Activated CD8-positive, alpha-beta memory T cell treated with anti-CD3 and anti-CD28 coated beads for 36 hours (primary cell): ENCODE results near the gene TMEM143. TPM values are rescaled to one million over a fixed set of nuclear protein-coding genes. Genes with fewer than 3 reads are reported as not detected.

Experiments used
- CTCF ChIA-PET: fragments of 350-600 bp; sonication (Branson Sonifier 250); formaldehyde crosslinking; loops from one replicate; lab custom pipeline; 2021; ENCODE audit warnings: antibody characterized with exemption; lab: Charles Lee
- POLR2A ChIA-PET: fragments of 350-600 bp; sonication (Branson Sonifier 250); formaldehyde crosslinking; loops from one replicate; lab custom pipeline; 2021; ENCODE audit warnings: antibody characterized with exemption; lab: Charles Lee
- total RNA-seq, 2 experiments: library from RNA; stranded (reverse); gene quantifications; one replicate each; pipeline ENCODE4 v1.2.3, GENCODE V29; 2021

Gene TMEM143
- total RNA-seq, result 10 to 100 TPM; 12.7 to 14.1 TPM

DNA sequence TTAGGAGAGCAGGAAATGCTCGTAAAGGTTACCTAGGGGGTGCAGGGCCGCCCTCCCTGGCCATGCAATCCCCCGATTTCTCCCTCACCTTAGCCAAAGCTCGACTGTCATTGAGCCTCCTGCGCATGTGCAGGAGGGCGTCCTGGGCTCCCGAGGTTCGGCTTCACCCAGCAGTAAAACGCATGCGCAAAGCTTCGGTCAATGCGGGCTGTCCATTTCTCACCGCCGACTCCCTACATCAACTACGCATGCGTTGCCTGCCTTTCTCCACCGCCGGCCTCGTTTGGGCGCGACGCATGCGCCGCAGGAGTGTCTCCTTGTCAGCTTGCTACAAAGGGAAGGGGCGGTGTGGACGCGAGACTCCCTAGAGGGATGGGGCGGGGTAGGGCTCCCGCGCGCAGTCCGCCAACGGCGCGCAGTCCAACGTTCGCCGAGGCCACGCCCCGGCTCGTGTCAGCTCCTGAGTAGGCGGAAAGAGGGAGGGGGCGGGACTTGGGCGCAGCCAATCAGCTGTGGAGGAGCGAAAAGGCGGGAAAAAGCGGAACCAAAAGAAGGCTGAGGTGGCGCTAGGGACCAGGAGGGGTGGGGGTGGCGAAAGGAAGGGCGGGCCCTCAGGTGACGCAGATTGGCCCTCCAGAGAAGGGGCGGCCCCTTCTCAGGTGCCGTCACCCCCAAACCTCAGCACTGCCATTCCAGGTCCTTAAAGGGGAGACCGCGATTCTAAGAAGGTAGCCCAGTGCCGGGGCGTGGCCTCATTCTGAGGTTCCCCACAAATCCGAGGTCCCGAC lies at the start of gene TMEM143, which contains the start of gene SYNGR4:
Gene TMEM143 (minus strand): TSS at position 131 of the 788 bp plus-strand sequence. CDS start 20 bp downstream, at position 111.
Gene SYNGR4 (plus strand): TSS at position 558 of the 788 bp plus-strand sequence. CDS start 1,476 bp downstream, outside the sequence.
- ChIA-PET CTCF (interaction anchor here (0.9 to 3.1 kb wide), 7 partner anchors 10 to 50 kb away, joined by 3 to 15 read pairs (median 5); partner anchors contain the start of gene KDELR1), POLR2A (interaction anchor here (0.6 to 1.9 kb wide), 6 partner anchors 27 to 255 kb away, joined by 3 to 15 read pairs (median 8); partner anchors contain the start of genes KDELR1, RPL18 and SPHK2)

DNA sequence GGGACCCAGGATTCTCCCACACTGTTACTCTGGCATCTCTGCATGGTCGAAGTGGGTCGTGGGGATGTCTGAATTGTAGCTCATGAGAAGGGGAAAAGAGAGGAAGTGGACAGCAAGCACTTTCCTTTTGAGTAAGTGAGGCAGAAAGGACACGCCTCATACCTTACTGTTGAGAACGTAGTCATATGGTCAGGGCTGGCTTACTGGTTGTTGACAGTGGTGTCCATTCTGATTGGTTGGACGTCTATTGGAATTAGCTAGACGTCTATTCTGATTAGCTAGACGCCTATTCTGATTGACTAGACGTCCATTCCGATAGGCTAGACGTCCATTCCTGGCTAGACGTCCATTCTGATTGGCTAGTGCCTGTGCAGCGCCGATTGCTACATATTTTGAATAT lies 42.1 kb upstream of the TMEM143 start:
- POLR2A ChIA-PET, result no interaction called here
- CTCF ChIA-PET, result interaction anchor here (1.0 kb wide), 1 partner anchor 48 kb away, joined by 3 read pairs; no protein-coding TSS in a partner anchor

DNA sequence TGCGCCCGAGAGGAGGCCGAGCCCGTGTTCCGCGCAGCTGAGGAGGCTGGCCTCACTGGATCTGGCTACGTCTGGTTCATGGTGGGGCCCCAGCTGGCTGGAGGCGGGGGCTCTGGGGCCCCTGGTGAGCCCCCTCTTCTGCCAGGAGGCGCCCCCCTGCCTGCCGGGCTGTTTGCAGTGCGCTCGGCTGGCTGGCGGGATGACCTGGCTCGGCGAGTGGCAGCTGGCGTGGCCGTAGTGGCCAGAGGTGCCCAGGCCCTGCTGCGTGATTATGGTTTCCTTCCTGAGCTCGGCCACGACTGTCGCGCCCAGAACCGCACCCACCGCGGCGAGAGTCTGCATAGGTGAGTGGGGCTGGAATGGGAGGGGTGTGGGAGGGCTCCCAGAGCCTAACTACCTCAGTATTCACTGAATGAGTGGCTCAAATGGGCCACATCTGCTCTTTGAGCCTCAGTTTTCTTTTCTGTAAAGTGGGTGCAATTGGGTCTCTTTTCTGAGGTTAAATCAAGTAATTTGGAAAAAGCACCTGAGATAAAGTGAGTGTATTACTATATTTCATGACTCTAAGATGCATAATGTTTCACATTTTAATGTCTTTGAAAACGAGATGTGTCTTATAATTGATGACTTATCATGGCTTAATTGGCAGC lies 41.4 kb upstream of the TMEM143 start:
- ChIA-PET POLR2A (no interaction called here), CTCF (no interaction called here)

DNA sequence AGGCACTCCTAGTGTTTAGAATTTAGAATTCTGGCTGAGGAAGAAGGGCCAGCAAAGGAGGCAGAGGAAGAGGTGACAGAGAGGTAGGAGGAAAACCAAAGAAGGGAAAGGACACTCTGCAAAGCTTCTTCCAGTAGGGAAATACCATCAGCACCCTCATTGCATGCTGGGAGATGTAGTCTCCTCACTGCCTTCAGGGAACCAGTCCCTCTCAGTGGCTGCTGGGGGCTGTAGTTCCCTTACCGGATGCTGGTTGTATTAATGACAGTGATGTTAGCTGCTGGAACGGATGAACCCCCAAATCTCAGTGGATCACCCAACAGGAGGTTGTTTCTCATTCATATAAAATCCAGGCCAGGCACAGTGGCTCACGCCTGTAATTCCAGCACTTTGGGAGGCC lies 39.9 kb upstream of the TMEM143 start:
- CTCF ChIA-PET, result interaction anchor here (2.2 kb wide), 1 partner anchor 13 kb away, joined by 11 read pairs; the partner anchor contains the start of gene KDELR1
- POLR2A ChIA-PET, result no interaction called here

DNA sequence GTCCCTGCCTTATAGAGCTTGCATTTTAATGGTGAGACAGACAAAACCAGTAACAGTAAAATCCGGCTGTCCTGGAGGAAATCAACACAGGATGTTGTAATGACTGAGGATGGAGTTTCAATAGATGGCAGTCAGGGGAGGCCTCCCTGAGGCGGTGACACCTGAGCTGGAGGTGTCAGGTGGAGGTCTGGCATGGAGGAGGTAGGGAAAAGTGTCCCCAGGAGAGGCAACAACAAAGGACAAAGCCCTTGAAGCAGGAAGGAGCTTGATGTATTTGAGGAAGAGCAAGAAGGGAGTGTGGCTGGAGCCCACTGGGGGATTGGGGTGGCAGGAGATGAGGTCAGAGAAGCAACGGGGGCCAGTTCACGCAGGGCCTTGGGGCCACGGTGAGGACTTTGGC lies 37.5 kb upstream of the TMEM143 start:
- CTCF ChIA-PET, result interaction anchor here (0.7 to 2.3 kb wide), 3 partner anchors 10 to 1628 kb away, joined by 3 to 8 read pairs (median 3); partner anchors contain the start of gene KDELR1

DNA sequence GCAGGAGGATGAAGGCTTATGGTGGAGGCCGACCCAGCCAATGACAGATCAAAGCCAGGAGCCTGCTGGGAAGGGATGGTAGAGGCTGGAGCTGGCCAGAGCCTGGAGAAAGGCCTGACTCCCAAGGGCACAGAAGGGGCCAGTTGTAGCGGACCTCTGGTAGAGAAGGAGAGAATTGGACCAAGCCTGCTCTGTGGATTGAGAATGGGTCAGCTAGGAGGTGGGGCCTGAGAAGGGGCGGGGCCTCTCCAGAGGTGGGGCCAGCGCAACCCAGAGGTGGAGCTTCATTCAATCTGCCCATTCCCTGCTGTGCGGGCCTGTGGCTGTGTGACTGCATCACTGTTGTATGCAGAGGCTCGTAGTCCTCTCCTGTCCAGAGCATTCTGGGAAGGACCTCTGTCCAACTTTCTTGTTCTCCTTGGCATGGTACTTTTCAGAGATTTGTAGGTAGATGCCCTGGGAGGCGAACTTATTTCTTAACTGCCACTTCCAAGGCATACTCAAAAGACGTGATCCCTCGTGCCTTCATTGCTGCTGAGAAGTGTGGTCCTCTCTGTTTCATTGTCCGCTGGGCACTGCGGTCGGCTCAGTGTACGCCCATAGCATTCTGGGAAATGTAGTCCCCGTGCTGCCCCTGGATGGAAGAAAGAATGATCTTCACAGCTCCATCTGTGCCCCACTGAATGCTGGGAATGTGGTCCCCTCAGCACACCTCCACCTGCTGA lies 36.4 kb upstream of the TMEM143 start:
- CTCF ChIA-PET, result interaction anchor here (0.5 to 2.3 kb wide), 2 partner anchors 9 to 18 kb away, joined by 4 to 8 read pairs; partner anchors contain the start of gene KDELR1
- POLR2A ChIA-PET, result interaction anchor here (0.7 kb wide), 1 partner anchor 89 kb away, joined by 3 read pairs; no protein-coding TSS in a partner anchor

More for the DNA sequence above, 37.5 kb upstream of the TMEM143 start:
- POLR2A ChIA-PET, result interaction anchor here (0.7 kb wide), 1 partner anchor 228 kb away, joined by 4 read pairs; no protein-coding TSS in a partner anchor

DNA sequence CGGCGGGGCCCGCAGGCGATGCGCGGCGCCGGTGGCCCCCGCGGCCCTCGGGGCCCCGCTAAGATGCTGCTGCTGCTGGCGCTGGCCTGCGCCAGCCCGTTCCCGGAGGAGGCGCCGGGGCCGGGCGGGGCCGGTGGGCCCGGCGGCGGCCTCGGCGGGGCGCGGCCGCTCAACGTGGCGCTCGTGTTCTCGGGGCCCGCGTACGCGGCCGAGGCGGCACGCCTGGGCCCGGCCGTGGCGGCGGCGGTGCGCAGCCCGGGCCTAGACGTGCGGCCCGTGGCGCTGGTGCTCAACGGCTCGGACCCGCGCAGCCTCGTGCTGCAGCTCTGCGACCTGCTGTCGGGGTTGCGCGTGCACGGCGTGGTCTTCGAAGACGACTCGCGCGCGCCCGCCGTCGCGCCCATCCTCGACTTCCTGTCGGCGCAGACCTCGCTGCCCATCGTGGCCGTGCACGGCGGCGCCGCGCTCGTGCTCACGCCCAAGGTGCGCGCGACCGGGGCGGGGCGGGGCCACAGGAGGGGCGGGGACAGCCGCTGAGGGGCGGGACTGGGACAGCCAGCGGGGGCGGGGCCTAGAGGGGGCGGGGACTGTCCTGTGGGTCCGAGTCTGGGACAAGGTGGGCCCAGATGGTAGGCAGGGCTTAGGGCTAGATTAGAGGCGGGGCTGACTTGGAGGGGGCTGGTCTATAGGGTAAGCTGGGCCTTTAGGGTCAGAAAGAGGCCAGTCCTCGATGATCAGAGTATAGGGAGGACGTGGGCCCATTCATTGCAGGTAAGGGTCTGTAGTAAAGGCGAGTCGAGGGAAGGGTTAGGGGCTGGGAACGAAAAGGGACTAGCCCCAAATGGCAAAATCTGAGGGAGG lies 34.9 kb upstream of the TMEM143 start:
- CTCF ChIA-PET, result no interaction called here
- POLR2A ChIA-PET, result no interaction called here

DNA sequence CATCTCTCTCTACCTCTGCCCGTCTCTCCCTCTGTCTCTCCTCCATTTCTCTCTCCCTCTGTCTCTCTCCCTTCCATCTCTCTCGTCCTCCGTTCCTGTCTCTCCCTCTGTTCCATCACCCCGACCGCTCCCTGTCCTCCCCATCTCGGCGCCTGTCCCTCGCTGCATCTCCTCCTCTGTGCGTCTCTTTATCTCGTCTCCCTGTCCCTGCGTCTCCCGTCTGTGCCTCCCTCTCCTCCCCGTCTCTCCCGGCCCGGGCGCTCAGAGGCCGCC lies 34.3 kb upstream of the TMEM143 start:
- POLR2A ChIA-PET, result no interaction called here
- CTCF ChIA-PET, result no interaction called here

DNA sequence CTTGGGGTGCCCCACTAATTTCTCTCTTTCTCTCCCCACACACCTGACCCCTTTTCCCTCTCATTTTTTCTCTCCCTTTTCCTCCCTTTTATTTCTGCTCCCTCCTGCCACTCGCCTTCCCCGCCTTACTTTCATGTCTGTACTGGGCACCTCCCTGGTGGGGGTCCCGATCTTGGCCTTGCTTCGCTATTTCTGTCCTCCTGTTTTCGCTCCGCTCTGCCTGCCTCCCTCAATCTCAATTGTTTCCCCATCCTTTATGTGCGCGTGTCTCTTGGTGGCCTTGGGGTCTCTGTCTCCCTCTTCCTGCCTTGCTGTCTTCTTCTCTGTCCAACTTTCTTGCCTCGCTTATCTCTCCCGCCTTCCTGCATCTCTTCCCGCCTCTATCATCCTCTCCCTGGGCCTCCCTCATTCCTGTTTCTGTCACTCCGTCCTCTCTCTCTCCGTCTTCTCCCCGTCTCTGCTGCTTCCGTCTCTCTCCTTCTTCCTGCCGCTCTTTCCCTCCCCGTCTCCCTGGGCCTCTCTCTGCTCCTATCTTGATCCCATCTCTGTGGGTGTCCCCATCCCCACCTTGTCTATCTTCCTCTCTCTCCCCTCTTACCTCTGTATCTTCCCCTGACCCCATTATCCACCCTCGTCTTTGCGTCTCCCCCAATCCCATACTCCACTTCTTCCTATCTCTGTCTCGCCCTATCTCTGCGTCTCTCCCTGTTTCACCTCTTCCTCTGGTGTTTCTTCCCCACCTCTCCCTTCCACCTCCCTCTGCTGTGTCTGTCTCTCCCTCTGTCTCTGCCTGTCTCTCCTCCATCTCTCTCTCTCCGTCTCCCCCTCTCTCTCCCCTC lies 33.7 kb upstream of the TMEM143 start:
- CTCF ChIA-PET, result no interaction called here
- POLR2A ChIA-PET, result no interaction called here

DNA sequence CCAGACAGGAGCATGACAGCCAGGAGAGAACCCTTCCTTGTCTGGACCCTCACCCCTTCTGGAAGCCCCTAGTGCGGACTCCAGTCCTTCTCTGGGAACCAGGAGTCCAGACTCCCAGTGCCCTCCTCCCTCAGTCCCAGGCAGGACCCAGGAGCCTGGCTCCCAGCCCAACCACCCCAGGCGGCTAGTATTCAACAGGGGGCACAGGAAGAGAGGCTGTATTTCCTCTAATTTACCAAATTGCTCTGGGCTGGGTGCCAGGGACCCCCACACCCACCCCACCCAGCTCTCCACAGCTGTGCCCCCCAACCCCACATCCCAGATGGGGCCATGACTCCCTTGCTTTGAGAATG lies 33.1 kb upstream of the TMEM143 start:
- ChIA-PET CTCF (interaction anchor here (1.5 kb wide), 1 partner anchor 33 kb away, joined by 4 read pairs; the partner anchor contains the start of genes SYNGR4 and TMEM143), POLR2A (no interaction called here)

DNA sequence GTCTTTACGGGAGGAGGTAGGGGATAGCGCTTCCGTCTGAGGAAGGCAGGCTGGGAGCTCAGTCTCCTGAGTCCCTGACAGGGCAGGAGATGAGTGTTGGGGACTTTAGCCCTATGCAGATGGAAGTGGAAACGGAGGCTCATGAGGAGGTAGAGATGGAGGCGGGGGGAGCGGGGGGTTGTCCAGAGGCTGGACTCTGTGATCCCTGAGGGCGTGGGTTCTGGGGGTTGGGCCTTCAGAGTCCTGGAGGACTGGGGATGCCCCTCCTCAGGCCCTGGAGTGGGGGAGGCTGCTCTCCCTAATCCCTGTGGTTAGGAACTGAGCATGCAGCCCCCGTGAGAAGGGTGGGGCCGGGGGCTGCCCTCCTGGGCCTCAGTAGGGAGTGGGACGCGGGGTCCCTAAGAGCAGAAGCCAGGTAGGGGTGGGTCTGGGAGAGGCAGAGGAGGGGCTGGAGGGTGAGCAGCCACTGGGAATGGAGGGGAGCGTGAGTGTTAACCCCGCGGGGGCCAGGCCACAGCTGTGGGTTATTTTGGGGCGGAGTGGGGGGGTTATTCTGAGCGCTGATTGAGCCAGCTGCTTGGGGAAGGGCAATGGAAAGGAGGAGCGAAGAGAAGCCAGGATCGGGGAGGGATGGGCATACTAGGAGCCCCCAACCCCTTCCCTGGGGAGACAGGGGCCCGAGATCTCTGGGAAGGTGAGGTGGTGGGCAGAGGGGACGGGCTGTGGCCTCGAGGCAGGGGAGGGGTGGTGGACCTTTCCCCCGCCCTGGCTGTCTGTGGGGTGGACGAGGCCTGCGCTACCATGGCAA lies 32.5 kb upstream of the TMEM143 start:
- ChIA-PET CTCF (interaction anchor here (0.8 to 1.5 kb wide), 2 partner anchors 32 to 78 kb away, joined by 4 to 5 read pairs; partner anchors contain the start of genes SYNGR4 and TMEM143), POLR2A (no interaction called here)

DNA sequence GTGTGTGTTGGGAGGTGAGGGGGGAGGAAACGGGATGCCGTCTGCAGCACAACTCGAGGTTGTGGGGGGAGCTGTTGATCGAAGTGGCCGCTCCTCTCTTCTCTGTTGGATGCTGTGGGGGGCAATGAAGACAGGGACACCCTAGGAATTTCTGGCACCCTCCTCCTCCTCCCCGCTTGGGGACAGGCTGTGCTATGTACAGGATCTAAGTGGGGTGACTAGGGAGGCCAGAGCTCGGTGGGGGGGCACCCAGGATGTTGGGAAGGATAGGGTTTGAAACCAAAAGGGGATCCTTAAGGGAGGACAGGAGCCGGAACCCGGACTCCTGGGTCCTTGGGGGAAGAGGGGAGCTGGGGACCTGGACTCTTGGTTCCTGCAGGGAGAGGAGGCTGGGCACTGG lies 31.8 kb upstream of the TMEM143 start:
- ChIA-PET CTCF (interaction anchor here (0.8 to 1.5 kb wide), 4 partner anchors 23 to 94 kb away, joined by 3 to 5 read pairs (median 4); partner anchors contain the start of genes SYNGR4 and TMEM143), POLR2A (interaction anchor here (0.7 to 0.9 kb wide), 2 partner anchors 10 to 242 kb away, joined by 3 to 10 read pairs; partner anchors contain the start of gene DBP)

DNA sequence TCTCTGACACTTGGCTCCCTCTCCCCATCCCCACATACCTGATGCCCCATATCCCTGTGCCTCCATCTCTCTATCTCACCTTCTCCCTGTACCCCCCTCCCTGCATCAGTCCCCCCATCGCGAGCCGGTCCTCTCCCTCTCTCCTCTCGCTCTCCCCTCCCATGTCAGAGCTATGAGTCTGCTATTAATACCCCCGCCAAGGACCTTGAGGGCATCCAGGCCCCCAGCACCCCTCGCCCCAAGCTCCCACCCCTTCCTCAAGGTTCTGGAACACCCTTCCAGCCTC lies 31.4 kb upstream of the TMEM143 start:
- CTCF ChIA-PET, result interaction anchor here (0.8 kb wide), 2 partner anchors 24 to 94 kb away, joined by 3 to 5 read pairs; no protein-coding TSS in a partner anchor
- POLR2A ChIA-PET, result interaction anchor here (0.7 to 0.9 kb wide), 2 partner anchors 10 to 242 kb away, joined by 3 to 10 read pairs; partner anchors contain the start of gene DBP

DNA sequence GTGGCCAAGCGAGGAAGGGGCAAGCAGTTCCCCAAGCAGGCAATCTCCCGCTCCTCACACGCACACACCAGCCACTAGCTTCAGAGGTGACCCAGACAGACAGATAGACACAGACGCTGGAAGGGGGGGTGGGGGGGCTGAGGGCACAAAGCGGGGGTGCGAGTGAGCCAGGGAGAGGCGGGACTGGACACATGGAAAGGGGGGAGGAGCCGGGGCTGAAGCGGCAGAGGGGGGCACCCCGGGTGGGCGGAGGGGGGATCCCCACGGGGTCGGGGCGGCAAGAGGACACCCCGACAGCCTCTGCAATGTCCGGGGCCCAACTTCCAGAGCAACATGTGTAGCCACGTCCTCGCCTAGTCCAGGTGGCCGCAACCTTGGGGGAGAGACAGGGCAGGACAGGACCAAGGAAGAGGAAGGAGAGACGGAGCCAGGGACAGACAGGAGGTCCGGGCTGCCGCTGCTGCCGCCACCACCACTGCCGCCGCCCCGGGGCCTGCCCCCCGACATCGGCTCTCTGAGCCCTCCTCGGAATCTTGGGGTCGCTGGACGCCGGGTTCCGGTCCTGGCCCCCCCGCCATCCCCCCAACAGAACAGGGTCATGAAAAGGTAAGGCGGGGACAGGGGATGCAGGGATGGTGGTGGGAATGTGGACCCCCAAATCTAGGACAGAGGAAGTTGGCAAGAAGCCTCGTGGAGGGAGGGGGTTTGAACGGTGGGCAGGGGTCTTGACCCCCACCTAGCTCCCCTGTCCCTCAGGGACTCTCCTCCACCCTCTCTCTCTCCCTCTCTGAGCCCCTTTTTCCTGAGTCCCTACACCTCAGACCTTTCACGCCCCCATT lies 30.8 kb upstream of the TMEM143 start:
- POLR2A ChIA-PET, result interaction anchor here (0.8 to 0.9 kb wide), 2 partner anchors 8 to 9 kb away, joined by 3 read pairs; no protein-coding TSS in a partner anchor

More for the DNA sequence above, 30.8 kb upstream of the TMEM143 start:
- CTCF ChIA-PET, result interaction anchor here (0.5 to 0.8 kb wide), 3 partner anchors 24 to 1376 kb away, joined by 3 to 5 read pairs (median 5); no protein-coding TSS in a partner anchor
